H54 (cell line): ENCODE data around the gene PHAF1.

Source experiments
- DNase-seq: peaks from one replicate; pipeline ENCODE4 v3.0.0; 2011; ENCODE audit warnings: low spot score, mixed read lengths; ENCODE audit not compliant: insufficient read length
- FAIRE-seq: peaks from 3 replicates; lab custom pipeline; 2011; peaks lifted over from hg19 to GRCh38; lab: Jason Lieb, UNC
- POLR2A ChIP-seq: IDR thresholded peaks from 2 replicates; pipeline ENCODE4 v1.6.1; 2011; ENCODE audit warnings: low read depth, mild to moderate bottlenecking, low read length

The PHAF1 gene

DNA sequence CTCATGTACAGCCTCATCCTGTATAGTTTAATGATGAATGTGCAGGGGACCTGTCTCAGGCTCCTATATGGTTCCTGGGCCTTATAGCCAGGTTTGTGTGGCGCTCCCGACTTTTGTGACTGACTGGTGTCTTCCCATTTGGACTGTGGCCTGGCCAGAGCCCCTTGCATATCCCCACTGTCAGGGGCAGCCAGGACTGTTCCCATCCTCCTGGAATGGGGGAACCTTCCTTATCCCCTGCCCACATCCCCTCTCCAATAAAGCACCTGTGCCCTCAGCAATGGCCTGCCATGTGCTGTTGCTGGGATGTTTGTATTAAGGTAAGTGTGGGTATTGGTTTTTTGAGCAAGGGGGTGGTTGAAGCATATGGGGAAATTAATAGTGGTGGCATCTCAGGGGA is 38.5 kb downstream of the PHAF1 start:
- TF ChIP-seq POLR2A, result no peak
- no peak for FAIRE-seq
- no peak for DNase-seq

DNA sequence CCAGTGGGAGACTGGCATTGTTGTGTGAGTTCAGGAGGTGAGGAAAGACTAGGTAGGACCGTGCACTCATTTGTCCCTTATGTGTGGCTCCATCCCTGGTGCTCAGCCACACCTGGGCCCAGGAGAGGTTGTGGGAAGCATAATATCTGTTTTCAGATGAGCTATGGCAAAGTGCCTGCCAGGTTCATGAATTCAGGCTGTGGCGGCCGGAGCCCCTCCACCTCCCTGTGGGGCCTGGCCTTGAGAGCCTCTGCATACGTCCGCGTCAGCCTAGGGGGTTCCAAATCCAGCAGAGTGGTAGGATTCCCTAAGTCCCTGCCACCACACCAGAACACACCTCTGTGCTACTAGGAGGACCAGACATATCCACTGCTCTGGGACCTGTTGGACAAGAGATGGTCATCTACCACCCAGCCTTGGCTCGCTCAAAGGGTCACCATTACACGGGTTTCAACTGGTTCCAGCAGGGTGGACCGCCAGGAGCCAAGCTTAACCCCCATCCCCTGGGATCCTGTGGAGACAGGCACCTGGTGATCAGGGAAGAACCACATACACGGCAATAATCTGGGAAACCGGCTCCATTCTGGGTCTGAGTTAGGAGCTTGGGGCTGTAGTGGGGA is 39.0 kb downstream of the PHAF1 start:
- FAIRE-seq (no peak), DNase-seq (no peak)
- no peak for TF ChIP-seq POLR2A

GRCh38 chr16:67149276-67150046 is 39.7 kb downstream of the PHAF1 start:
- DNase-seq (no peak), FAIRE-seq (no peak)
- no peak for TF ChIP-seq POLR2A

- DNase-seq (peak; percentile 71), FAIRE-seq (no peak)
- TF ChIP-seq POLR2A, result no peak; the same call in 1 of the 2 replicates
Observed at GRCh38 chr16:67150047-67150832, 40.5 kb downstream of the PHAF1 start.

GRCh38 chr16:67150833-67151396 is 41.2 kb downstream of the PHAF1 start, which contains the start of gene B3GNT9:
Gene B3GNT9, minus strand, starts transcription at chr16:67150998. Its CDS starts 513 bp downstream, at chr16:67150485.
- DNase-seq, result peak; percentile 98
- TF ChIP-seq POLR2A, result peak; percentile 73
- FAIRE-seq, result no peak

GRCh38 chr16:67151431-67152097 is 41.8 kb downstream of the PHAF1 start:
- FAIRE-seq (no peak), DNase-seq (no peak)
- TF ChIP-seq POLR2A, result no peak

DNA sequence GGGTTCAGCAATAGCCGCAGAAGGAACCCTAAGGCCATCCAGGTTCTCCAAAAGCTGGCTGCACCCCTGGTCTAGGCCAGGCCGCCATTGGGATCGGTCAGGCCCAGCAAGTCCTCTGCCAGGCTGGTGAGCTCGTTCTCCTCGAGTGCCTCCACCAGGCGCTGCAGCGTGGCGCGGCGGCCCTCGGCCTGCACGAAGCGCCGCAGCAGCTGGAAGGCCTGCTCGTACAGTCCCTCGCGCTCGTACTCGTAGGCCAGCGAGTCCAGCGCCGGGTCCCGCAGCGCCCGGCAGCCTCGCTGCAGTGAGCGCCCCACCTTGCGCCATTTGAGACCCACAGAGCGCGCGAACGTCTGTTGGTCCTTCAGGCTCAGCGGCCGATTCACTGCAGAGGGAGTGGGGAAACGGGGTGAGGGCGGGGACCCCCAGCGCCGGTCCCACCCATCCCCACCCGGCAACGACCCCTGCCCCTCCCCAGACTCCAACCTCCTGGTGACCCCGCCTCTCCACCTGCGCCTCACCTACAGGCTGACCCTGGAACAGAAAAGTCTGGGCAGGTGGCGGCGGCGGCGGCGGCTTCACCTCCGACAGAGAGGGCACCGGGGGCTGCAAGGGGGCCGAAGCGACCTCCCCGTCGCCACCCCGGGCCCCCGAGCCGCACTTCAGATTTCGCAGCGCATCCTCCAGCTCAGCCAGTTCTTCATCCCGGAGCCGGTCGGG is 45.0 kb downstream of the PHAF1 start:
- FAIRE-seq (no peak), DNase-seq (no peak)
- TF ChIP-seq POLR2A, result no peak

DNA sequence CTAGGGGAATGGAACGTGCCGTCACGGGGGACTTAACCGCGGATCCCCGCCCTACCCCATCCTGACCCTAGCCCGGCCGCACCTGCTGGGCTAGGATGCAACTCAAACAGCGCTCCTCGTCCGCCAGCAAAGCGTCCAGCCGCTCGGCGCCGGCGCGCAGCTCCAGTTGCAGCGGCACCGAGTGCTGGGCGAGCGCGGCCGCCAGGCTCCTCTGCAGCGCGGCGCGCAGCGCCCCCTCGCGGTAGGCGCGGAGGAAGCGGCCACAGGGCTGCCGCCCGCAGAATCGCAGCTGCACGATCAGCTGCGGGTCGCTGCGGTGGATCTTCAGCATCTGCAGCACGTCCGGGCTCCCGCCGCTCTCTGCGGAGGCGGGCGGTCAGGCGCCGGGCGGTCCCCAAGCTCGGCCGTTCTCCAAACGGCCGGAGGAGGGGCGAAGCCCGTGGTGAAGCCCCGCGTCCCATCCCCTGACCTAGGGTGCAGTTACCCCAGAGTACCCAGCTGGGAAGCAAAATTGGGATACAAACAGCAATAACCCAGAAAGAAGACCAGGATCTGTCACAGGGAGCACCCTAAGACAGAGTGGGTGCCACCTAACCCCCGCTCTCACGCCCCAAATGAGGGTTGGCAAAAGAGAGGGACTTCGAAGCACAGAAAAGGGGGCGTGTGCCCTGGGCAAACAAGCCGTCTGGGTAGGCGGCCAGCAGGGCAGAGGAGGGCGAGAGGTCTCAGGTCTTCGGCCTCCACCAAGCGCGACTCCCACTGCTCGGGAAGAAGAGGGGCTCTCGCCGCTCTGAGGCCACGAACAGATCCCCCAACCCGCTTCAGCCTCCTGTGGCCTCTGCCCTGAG is 45.8 kb downstream of the PHAF1 start:
- FAIRE-seq, result no peak
- TF ChIP-seq POLR2A, result no peak
- DNase-seq, result peak; percentile 87

GRCh38 chr16:67156143-67156844 is 46.6 kb downstream of the PHAF1 start:
- no peak for TF ChIP-seq POLR2A
- no peak for FAIRE-seq
- no peak for DNase-seq

DNA sequence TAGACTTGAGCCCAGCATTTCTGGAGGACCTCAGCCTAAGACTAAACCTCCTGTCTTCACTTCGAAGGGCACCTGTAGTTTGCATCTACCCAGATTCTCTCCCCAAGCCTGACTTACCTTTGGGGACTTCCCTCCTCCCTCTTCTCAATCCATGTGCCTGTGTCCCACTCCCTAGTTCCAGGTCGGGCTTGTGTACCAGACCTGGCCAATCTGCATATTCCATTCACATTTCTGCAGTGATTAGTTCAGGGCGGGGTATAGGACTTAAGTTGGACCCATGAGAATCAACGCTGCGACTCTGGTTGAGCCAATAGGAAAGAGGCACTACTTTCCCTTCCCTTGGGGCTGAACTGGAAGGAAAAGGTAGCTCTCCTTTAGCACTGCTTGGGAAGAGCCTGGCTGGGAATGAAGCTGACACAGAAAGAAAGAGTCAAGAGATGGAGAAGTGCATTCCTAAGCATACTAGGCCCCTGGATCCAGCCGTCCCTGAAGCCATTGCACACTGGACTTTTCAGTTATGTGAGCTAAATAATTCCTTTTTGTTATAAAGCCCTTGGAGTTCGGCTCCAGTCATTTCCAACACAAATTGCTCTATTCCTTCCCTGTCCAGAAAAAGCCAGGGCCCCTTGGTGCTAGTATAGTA is 47.5 kb downstream of the PHAF1 start:
- DNase-seq, result no peak
- TF ChIP-seq POLR2A, result no peak
- no peak for FAIRE-seq
